GM12891 (cell line): ENCODE results near the gene LTBR.

Experiments used
- PAX5 ChIP-seq: IDR thresholded peaks from 2 replicates; pipeline ENCODE4 v1.6.1; 2011; ENCODE audit warnings: low read length, moderate library complexity, mild to moderate bottlenecking; ENCODE audit not compliant: insufficient read depth, severe bottlenecking
- POLR2A ChIP-seq: IDR thresholded peaks from 2 replicates; pipeline ENCODE4 v1.6.1; 2011; ENCODE audit warnings: low read depth, low read length, control low read depth
- POLR2AphosphoS5 ChIP-seq: IDR thresholded peaks from 2 replicates; pipeline ENCODE4 v1.6.1; 2011; ENCODE audit warnings: low read depth, low read length, control low read depth
- POU2F2 ChIP-seq: IDR thresholded peaks from 2 replicates; pipeline ENCODE4 v1.6.1; 2011; ENCODE audit warnings: low read depth, mild to moderate bottlenecking, control low read depth, low read length, moderate library complexity
- SPI1 ChIP-seq: IDR thresholded peaks from 2 replicates; pipeline ENCODE4 v1.6.1; 2011; ENCODE audit warnings: low read depth, low read length, control low read depth
- TAF1 ChIP-seq: IDR thresholded peaks from 2 replicates; pipeline ENCODE4 v1.6.1; 2011; ENCODE audit warnings: low read depth, low read length, control low read depth

- no peak for TF ChIP-seq TAF1
- no peak for TF ChIP-seq POLR2A
- no peak for TF ChIP-seq SPI1
- no peak for TF ChIP-seq POLR2AphosphoS5
- no peak for TF ChIP-seq PAX5
- TF ChIP-seq POU2F2, result no peak
These were observed 23.8 kb upstream of the LTBR start for GRCh38 chr12:6360080-6360571.
